Iris pigment epithelial cell (primary cell): ENCODE results near the gene CNTN5.

Experiments
- DNase-seq: peaks from one replicate; pipeline ENCODE4 v3.0.0-alpha.2; 2011; ENCODE audit warnings: low read depth

Gene CNTN5

DNA sequence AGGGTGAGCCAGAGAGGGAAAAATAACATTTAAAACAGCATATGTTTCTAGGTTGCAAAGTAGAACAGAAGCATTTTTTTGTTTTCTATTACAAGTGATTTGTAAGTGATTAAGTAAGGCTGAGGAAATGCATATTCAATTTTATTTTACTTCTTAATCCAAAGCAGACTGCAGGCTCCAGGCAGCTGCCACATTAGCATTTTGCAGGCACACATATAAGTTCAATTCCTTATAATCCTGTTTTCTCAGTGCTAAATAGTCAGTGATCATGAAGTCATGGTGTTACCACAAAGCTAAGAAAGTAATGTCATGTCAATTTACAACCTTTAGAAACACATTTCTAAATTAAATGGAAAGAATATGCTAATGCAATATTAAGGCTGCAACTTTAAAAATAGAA lies 149.8 kb downstream of the CNTN5 start:
- DNase-seq = no peak

DNA sequence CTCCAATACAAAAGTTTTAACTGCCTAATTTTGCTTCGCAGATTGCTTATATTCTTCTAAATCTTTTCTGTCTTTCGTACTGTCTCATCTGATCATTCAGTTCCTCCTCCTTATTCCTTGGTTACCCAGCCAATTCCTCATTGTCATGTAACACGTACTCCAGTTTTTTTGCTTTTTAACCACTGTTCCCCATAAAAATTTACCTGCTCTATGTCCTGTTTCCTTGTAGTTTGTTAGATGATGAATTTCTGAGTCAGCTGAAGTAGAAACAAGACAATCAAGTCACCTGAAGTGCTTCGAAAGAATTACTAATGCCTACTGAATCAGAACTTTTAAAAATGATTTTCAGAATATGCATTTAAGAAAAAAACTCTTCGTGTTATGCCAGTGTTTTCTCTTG lies 150.6 kb downstream of the CNTN5 start:
- DNase-seq = no peak

DNA sequence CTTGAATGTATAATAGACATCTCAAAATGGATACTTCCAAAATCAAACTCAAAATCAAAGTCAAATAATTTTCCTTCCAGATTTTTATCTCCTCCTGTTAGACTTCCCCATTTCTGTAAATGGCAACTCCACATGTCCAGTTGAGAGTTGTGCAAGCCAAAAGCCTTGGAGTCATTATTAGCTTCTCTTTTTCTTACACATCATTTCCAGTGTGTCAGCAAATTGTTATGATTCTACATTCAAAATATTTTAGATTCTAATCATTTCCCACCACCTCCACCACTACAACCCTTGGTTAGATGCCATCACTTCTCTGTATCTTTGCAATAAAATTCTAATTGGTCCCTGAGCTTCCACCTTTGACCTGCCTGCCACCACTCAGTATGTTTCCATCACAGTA lies 155.7 kb downstream of the CNTN5 start:
- peak; percentile 4 for DNase-seq

DNA sequence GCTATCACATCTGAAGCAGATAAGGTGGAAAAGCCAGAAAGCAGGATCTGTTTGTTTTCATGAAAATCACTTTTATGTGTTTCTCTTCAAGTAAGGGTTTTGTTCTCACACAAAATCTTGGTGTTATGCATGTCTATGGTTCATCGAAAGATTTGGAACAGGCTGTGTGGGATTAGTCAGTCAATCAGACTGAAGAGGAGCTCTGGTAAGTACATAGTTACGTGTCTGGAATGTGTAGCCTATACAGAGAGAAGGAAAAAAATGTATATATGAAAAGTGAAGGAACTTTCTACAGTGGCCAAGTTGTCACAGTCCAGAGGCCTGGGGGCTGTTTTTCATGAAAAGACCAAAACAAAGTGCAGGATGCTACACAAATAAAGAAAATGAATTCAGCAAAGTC lies 156.7 kb downstream of the CNTN5 start:
- DNase-seq = peak; percentile 19

DNA sequence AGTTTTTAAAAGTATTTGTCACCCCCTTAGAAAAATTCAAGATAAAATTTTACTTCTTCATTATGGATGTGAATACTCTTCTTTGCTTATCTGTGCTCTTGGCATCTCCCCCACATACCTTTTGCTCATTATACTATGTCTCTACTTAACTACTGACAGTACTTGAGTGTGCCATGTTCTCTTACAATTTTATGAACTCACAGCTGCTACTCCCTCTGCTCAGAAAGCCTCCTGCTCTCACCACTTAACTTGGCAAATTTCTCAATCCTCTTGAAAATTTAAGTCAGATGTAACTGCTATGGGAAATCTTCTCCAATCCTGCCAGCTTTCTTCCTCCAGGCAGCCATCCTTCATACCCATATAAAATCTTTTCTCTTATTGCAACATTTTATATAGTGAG lies 163.4 kb downstream of the CNTN5 start:
- no peak for DNase-seq

DNA sequence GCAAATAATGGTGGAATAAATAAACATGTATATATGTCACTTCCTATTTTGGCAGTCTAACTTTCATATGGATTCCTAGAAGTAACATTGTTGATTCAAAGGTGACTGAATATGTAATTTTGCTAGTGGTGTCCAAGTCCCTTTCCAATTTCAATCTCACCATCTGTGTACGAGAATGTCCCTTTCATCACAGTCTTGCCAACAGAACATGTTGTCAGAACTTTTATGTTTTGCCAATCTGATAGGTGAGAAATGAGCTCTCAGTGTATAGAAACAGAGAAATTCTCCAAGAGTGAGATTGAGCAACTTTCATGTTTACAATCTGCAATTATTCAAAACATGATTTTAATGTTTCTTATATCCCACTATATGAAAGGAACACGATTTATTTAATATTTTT lies 167.5 kb downstream of the CNTN5 start:
- no peak for DNase-seq

DNA sequence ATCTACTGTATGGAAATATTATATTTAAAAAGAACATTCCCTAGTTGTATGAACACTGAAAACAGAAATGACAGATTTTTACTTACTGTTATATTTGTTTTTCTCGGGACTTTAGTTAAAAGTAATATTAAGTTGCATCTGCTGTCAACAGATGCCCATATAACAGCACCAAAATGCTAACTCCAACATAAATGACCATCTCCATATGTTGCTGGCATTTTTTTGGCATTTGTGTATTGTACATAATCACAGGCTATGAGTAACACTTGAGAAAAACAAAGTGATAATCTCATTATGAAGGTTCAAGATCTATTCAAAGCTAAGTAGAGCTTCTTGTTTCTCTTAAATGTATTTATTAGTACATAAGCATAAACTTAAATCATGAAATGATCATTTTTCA lies 172.0 kb downstream of the CNTN5 start:
- DNase-seq = no peak

DNA sequence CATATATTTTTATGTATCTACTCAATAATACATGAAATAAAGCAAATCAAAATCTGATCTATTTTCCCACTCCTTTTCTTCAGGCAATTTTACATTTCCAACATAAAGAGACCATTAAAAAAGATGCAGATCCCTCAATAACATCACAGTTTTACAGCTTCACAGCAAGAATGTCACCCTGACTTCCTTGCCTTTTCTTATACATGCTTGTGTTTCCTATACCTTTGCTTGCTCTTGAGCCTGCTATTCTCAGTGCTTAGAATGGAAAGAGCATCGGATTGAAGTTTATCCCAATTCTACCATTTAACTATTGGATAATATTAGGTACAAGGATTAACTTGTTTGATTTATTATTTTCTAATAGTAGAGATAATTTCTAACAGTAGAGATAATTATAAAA lies 176.7 kb downstream of the CNTN5 start:
- no peak for DNase-seq

DNA sequence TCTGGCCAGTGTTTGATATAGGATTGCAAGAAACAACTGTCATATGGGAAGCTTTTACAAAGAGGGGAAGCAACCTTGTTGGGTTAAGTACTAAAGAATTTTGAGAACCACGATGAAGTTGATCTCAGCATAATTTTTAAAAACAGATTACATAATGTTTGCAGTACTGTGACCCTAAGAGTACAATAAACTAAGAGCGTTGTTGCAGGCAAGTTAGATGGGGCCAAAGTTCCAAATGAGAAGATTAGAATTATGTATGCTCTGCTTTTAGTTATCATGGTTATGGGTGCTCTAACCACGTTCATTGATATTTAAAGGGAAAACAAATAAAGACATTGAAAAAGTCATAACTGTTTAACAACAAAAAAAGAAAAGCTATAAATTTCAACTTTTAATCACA lies 177.5 kb downstream of the CNTN5 start:
- no peak for DNase-seq

DNA sequence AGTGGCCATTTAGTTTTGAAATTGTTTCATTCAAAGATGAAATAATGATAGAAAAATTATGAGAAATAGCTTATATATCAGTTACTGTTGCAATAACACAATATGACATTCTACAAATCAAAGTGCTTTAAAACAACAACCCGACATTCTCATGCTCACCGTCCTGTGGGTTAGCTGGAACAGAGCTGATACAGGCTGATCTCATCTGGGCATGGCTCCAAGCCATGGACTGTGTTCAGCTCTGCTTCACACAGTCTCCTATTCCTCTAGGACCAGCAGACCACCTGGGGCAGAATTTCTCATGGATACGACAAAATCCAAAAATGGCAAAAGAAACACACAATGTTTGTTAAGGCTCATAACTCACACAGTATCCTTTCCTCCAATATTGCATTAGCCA lies 178.6 kb downstream of the CNTN5 start:
- DNase-seq = peak; percentile 62

DNA sequence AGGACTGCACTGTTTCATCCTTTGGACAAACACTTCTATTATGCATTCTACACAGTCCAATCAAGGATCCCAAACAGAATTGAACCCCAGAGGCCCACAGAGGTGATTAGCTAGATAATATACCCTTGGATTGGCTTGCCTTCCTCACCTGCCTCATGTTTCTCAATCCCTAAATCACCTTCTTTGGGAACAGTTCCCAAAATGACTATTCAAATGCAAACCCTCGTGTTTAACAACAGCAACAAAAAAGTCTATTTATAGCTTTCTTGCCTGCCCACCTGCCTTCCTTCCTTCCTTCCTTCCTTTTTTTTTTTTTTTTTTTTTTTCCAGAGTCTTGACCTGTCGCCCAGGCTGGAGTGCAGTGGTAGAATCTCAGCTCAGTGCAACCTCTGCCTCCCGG lies 180.0 kb downstream of the CNTN5 start:
- DNase-seq = no peak

DNA sequence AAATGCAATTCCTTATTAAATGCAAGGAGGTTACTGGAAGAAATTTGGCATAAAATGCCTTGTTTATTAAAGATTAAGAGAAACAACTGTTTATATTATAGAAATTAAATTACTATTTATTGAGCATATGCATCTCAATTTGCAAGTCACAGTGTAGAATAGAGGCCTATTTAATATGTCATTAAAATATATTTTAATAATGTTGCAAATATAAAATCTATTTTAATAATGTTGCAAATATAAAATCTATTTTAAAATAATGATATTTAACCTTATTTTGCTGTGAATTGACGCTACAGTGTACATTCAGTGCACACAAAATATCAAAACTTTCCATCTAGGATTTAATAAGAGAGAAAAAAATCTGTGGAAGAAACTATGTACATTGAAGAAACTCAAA lies 188.1 kb downstream of the CNTN5 start:
- no peak for DNase-seq

DNA sequence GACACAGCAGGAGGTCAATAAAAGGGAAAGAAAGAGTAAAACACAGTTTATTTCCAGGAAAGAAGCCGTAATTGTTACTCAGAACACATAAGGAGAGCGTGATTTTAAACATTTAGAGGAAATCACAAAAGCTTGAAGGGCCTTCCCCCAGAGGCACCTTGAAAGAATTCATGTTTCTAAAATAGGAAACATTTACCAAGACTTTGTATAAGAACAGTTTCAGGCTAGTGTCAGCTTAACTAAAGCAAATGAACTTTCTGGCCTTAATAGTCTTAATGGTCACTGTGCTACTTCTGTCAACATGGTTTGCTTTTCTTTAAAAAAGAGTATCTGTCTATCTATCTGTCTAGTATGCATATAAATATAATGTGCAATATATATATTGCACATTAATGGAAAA lies 208.8 kb downstream of the CNTN5 start:
- no peak for DNase-seq

DNA sequence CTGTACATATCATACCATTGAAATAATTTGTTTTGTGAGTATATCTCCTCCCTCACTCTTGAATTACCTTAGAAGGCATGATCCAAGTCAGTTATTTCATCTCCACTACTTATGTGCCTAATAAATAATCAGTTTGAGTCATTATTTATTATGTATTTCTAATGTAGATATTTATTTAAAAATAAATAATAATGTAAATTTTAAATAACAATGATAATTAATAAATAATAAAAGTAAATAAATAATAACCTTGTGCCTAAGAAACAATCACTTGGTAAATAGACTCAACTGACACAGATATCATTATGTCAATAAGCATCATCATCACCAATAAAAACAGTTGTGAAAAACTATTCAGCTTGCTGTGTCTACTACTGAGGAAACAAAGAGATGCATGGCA lies 213.8 kb downstream of the CNTN5 start:
- no peak for DNase-seq

DNA sequence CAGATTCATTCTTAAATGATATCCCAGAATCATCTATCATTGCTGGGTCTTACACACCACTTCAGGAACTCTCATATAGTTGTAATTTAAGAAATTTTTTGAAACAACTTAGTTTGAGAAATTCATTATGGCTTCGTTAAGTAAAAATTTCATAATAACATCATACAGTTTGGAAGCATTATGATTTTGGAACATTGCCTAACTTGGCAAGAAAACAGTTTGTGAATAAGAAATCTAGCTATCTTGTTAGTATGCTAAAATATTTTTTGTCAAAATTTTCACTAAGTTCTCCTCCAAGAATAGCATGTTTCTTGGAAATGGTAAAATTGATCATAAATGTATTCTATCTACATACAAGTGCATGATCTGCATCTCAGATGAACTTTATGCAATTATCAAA lies 217.7 kb downstream of the CNTN5 start:
- DNase-seq = no peak

DNA sequence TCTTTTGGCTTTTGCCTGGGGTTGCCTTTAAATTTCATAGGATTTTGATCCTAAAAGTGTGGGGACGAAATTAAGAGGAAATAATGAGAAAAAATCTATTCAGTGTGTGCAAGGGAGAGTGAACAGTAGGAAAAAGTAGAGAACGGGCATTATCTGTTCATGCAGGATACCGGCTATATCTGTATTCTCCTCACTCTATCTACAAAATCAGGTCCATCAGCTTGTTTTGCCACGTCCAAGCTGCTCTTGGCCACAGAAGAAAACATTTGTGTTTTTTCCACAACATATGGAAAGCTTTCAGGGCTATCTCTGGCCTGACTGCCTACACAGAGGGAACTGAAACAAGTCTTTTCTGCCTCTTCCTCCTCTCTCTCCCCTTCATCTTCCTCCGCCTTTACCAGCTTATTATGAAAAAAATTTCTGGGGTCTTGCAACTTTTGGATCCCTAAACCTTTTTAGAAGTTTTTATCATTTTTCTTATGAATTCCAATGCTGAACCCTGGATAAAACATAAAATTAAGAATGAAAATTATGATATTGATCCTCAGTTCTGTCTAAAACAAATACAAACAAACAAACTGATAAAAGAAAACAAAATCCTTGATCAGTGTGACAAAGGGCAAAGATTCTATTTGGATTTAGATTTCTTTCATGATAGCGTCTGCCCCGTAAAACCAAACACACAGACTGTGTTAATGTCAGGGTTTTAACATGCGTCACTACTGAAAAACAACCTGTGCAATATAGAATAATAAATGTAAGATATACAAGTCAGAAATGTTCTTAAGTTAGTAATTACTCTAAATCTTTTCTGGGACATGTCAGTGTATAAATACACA lies 219.7 kb downstream of the CNTN5 start:
- DNase-seq = no peak

DNA sequence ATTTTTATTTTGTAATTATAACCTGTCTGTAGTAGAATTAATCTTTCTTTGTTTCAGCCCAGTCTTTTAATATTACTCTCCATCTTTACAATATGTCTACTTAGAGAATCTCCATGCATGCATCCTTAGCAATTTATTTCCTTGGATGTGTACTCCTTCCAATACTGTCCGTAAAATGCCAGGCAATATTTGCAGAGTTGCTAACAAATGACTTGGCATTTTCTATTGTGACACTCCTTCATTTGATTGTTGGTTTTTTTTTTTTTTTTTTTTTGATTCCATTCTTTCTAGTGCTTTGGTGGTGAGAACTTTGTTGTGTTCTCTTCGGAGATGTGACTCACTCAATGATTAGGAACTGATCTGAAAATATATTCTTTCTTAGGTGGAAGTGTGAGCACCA lies 220.3 kb downstream of the CNTN5 start:
- no peak for DNase-seq

DNA sequence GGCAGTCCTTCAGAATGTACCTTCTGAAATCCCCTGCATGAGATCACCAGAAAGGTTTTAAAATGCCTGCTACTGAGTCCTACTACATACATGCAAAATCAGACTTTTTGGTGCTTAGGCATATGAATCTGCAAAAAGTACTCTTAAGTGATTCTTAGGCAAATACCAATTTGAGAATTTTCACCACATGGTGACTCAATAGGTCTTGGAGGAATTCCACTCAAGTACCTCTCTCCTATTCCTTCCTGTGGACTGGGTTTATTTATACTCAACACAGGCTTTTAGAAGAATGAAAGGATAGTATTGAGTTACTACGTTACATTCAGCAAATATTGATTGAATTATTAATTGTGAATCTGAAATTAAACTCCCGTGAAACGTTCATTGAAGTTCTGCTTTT lies 223.9 kb downstream of the CNTN5 start:
- DNase-seq = peak; percentile 69

DNA sequence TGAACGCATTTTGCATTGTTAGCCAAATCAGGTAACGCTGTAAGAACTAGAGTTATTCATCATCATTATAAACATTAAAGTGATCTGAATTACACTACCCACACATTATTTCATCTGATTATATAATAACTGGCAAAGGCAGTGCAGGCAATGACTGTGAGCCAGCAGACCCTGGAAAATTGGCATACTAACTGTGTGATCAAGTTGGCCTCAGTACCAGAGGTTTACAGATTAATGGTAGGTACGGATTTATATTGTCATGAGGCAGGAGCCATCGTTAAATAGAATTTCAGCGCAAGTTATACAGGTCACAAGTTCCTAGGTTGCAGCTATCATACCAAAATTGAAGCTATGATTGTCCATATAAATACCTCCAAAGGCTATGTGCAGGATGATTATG lies 225.4 kb downstream of the CNTN5 start:
- DNase-seq = no peak

DNA sequence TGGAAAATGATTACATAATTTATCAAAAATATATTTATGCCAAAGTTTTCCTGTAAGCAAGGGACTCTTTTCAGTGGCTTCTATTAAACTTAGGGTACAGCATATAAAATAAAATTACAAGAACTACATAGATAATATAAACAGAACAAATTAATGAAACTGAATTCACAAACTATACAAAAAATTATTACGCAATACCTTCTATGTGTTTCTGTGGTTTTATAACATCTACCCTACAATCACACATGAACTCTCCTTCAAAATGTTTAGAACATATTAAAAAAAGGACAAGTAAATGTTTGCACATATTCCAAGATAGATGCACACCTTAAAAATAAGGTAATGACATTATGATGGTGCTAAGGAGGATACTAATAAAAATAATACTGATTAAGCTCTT lies 235.9 kb downstream of the CNTN5 start:
- DNase-seq = no peak

DNA sequence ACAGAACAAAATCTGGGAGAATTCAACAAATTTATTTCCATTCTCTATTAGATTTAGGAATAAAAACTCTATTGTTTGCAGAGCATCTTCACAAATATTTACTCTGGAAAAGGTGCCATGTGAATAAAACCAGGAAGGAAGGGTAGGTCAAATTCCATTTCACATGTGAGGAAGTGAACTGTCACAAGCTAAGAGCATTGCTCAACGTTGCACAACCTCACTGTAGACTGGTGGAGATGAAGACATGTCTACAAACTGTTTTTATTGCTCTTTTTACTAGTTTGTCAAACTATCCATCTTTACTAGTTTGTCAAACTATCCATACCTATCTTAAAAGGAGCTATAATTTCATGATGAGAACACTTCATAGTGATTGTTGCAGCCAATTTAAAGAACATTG lies 236.4 kb downstream of the CNTN5 start:
- DNase-seq = peak; percentile 73

DNA sequence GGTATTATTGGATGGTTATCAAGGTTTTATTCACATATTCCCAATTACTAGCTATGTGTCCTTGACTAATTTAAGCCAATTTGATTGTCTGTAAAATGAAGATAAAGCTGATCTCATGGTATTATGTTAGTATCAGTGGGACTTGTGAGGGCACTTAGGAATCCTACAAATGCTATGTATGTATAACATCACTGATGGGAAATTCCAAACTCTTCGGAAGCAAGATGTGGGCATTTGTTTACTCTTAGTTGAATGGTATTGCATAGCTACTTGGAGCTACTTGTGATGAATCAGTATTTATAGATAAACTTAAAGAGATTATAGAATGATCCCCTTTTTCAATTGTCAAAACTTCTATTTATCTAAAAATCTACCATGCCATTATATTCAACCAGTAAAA lies 239.9 kb downstream of the CNTN5 start:
- DNase-seq = peak; percentile 83

DNA sequence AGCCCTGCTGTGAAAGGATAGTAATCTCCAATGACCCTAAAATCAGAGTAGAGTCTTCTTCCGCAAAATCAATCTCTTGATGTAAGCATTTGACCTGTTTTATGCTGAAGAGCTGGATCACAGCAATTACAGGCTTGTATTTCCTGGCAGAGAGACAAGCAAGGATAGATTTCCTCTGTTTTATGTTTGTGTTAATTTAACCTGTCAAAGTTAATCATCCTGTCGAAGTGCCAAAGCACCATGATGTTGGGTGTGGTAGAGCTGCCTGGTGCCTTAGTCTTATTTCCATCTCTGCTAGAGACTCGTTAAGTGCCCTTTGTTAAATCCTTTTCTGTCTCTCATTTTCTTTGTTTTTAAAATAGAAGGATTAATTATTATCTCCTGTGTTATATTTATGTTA lies 248.1 kb downstream of the CNTN5 start:
- DNase-seq = no peak

DNA sequence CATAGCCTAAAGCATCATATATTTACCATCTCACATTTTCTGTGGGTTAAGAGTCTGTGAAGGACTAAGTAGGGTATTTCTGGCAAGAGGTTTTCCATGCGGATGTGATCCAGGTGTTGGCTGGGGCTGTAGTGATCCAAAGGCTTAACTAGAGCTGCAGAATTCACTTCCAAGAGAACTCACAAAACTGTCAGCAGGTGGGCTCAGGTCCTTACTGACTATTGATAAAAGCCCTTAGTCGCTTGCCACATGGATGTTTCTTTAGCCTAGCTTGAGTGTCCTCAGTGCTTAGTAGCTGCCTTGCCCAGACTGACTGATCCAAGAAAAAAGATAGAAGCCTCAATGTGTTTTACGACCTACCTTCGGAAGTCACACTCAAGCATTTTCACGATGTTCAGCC lies 250.8 kb downstream of the CNTN5 start:
- DNase-seq = no peak

DNA sequence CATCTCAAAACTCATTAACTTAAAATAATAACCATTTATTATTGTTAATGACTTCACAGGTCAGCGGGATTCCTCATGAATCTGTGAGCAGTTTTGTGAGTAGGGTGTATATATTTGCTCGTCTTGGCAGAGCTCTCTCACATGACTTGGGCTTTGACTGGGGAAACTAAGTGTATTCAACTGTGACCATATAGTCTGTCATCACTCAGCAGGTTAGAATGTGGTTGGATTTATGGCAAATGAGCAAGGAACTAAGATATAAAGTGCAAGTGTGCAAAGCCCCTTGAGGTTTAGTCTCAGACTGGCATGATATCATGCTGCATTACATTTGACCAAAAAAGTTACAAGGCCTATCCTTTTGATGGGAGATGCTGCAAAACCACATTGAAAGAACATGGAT lies 254.8 kb downstream of the CNTN5 start:
- DNase-seq = no peak
